Breast epithelium (tissue), 4 donors: ENCODE results near the gene FKBP14. TPM values are rescaled to one million over a fixed set of nuclear protein-coding genes. Genes with fewer than 3 reads are reported as not detected.

Experiments
- DNase-seq, 2 donors: peaks; one replicate each; pipeline ENCODE4 v3.0.0-alpha.2; 2019; ENCODE audit warnings: low spot score in 2 of 2
- H3K27ac ChIP-seq, 2 donors: fragments of 200-600 bp; sonication (generic) in 1 of 2; one replicate each; pipeline ENCODE4 v1.5.1; 2016 to 2019; ENCODE audit warnings: mild to moderate bottlenecking in 1 of 2
- H3K27me3 ChIP-seq, 2 donors: fragments of 200-600 bp; sonication (generic) in 1 of 2; one replicate each; pipeline versions ENCODE4 v1.5.1 to v1.6.0; 2017 to 2019; ENCODE audit warnings: control low read depth in 1 of 2, mild to moderate bottlenecking in 1 of 2
- H3K36me3 ChIP-seq: fragments of 200-600 bp; one replicate; pipeline ENCODE4 v1.5.1; 2019
- H3K4me1 ChIP-seq, 2 donors: fragments of 200-600 bp; sonication (generic); one replicate each; pipeline ENCODE4 v1.5.1; 2016 to 2019; ENCODE audit warnings: control low read depth in 1 of 2
- H3K4me3 ChIP-seq, 3 donors: fragments of 200-600 bp; sonication (generic); 1 replicate in 2 of 3; 2 replicates in 1 of 3; pipeline ENCODE4 v1.5.1; 2016 to 2019; ENCODE audit warnings: mild to moderate bottlenecking in 3 of 3, moderate library complexity in 2 of 3
- H3K9me3 ChIP-seq, 2 donors: fragments of 200-600 bp; sonication (generic) in 1 of 2; one replicate each; pipeline ENCODE4 v1.5.1; 2016 to 2019; ENCODE audit warnings: control low read depth in 1 of 2
- POLR2A ChIP-seq: fragments of 450-650 bp; IDR thresholded peaks from one replicate; pipeline ENCODE4 v1.6.1; 2016; ENCODE audit warnings: antibody characterized with exemption, mild to moderate bottlenecking, moderate library complexity
- POLR2AphosphoS5 ChIP-seq, 3 donors: sonication (generic); formaldehyde crosslinking; IDR thresholded peaks; one replicate each; pipeline ENCODE4 v1.6.1; 2017; ENCODE audit warnings: antibody characterized with exemption in 3 of 3
- intact Hi-C: fragments of 100-400 bp; cut with DNase I; formaldehyde crosslinking; loops from one replicate; pipeline ENCODE4 v1.15.1; 2023; ENCODE audit warnings: low total_unique reads
- total RNA-seq, 3 donors: library from RNA; depleted of rRNA; stranded (reverse); fragments of >200 nt; gene quantifications; one replicate each; pipeline ENCODE4 v1.1.0, GENCODE V29; 2016
- TF ChIP-seq, protein P1 (sequence below), 3 donors: fragments of 450-650 bp; IDR thresholded peaks; one replicate each; pipeline ENCODE4 v1.5.1; 2016 to 2017; ENCODE audit warnings: antibody characterized with exemption in 3 of 3, mild to moderate bottlenecking in 3 of 3, moderate library complexity in 3 of 3

Gene FKBP14
- total RNA-seq, 3 donors from 2014 or later = 3.8 to 13.0 (median 9.5) TPM

DNA sequence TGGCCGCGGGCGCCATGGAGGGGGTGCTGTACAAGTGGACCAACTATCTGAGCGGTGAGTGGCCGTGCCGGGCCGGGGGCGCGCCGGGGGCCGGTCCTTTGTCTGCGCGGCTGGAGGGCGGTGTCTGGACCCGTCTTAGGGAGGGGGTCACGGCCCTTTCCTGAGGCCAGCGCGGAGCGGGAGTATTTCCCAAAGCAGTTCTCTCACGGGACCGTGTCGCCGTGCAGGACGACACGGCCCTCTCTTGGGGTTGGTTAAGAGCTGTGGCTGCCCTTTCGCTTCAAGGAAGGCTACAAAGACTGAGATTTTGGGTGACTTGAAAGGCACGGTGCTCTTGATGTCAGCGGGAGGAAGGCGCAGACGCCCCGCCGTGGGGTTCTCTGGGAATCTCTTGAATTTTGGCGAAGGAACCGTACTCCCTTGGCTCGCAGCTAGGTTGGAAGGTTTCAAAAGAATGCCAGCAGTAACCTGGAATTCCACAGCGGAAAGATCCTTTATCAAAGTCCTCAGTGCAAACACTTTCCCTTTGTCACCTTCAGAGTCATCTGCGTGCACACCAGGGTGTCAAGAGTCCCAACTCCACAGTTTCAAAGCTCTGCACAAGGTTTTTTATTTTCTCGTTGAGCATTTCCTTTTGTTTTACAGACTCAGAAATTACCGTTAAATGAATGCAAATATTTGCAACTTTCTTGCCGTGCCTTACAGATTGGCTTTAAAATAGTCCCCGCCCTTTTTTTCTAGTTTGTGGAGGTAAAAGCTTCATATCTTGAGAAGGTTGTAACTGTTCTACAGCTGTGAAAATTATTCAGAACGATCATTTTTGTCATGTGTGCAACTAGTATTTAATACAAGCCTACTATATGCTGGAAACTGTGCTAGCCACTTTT is 2.5 kb upstream of the FKBP14 start:
- H3K36me3 ChIP-seq = no peaks in the 10 kb centered on the region
- peak; percentile 23 to 54 for DNase-seq
- peak overlapping the region; percentile 92 to 96 for H3K27ac ChIP-seq
- intact Hi-C loops = no loop called here
- no peaks in the 10 kb centered on the region for H3K27me3 ChIP-seq
- H3K4me1 ChIP-seq = peaks cover 0 to 15% of the 10 kb centered on the region in 2 donors
- H3K4me3 ChIP-seq = peak overlapping the region; percentile 79 to 96 (median 87)
- H3K9me3 ChIP-seq = no peaks in the 10 kb centered on the region
- peak in 1 of 3 donors; percentile 9 for TF ChIP-seq POLR2AphosphoS5 (IDR thresholded peaks at IDR 0.05)
- no peak for TF ChIP-seq POLR2A
- TF ChIP-seq, protein P1, sequence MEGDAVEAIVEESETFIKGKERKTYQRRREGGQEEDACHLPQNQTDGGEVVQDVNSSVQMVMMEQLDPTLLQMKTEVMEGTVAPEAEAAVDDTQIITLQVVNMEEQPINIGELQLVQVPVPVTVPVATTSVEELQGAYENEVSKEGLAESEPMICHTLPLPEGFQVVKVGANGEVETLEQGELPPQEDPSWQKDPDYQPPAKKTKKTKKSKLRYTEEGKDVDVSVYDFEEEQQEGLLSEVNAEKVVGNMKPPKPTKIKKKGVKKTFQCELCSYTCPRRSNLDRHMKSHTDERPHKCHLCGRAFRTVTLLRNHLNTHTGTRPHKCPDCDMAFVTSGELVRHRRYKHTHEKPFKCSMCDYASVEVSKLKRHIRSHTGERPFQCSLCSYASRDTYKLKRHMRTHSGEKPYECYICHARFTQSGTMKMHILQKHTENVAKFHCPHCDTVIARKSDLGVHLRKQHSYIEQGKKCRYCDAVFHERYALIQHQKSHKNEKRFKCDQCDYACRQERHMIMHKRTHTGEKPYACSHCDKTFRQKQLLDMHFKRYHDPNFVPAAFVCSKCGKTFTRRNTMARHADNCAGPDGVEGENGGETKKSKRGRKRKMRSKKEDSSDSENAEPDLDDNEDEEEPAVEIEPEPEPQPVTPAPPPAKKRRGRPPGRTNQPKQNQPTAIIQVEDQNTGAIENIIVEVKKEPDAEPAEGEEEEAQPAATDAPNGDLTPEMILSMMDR (IDR thresholded peaks at IDR 0.05) = peak in 1 of 3 donors; percentile 8

DNA sequence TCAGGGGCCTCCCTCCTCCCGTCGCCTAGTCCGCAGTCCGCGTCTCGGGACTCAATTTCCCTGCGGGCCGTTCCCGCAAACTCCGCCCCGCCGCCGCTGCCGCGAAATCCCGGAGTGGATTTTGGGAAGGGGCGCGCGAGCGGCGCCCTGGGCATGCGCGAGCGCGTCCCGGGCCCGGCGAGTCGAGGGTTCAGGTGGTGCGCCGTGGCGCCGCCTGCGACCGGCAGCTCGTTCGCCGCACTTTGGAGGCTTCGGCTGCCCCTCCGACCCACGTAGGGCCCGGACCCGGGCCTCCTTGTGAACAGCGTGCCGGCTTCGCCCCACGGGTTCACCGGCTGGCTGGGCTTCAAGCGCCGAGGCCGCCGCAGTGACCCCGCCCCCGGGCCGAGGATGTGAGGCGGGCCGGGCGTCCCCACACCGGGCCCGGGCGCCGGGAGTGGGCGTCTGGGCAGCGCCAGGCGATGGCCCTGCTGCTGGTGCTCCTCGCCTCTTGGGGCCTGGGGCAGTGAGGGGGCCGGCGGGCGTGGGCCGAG is 1.8 kb upstream of the FKBP14 start, which contains the start of gene PLEKHA8:
Gene PLEKHA8, plus strand, starts transcription at position 197 of the 533 bp plus-strand sequence. CDS start 351 bp downstream, outside the sequence.
- intact Hi-C loops = no loop called here
- H3K4me1 ChIP-seq = peaks cover 0 to 15% of the 10 kb centered on the region in 2 donors
- peak within 1 kb of the TSS; percentile 92 to 96 for H3K27ac ChIP-seq
- peak; percentile 66 to 87 for DNase-seq
- TF ChIP-seq POLR2A (no peak), POLR2AphosphoS5 (IDR thresholded peaks at IDR 0.05) (peak; percentile 63 to 68 (median 67))
- H3K27me3 ChIP-seq = no peaks in the 10 kb centered on the region
- no peaks in the 10 kb centered on the region for H3K9me3 ChIP-seq
- peak within 1 kb of the TSS; percentile 79 to 96 (median 87) for H3K4me3 ChIP-seq
- no peaks in the 10 kb centered on the region for H3K36me3 ChIP-seq

DNA sequence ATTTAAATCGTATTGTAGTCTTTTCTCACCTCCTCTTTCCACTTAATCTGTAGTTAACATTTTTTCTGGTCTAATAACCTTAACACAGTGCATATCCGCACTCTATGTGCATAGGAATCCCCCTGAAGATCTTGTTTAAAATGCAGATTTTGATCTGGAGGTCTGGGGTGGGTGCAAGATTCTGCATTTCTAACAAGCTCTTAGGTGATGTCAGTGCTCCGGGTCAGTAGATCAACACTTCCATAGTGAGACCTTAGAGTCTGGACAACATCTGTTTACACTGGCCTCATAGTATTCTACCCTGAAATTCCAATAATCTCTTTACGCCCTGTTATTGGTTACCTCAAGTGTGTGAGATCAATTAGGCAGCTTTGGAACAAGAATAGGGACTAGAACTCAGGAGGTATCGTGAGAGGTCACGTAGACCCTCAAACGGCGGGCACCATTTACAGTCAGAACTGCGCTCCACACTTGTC is 1.3 kb upstream of the FKBP14 start:
- peak overlapping the region; percentile 92 to 96 for H3K27ac ChIP-seq
- H3K36me3 ChIP-seq = no peaks in the 10 kb centered on the region
- TF ChIP-seq POLR2A (no peak), POLR2AphosphoS5 (IDR thresholded peaks at IDR 0.05) (no peak)
- TF ChIP-seq, protein P1 (IDR thresholded peaks at IDR 0.05) = no peak
- peak overlapping the region; percentile 79 to 96 (median 87) for H3K4me3 ChIP-seq
- intact Hi-C loops = no loop called here
- H3K4me1 ChIP-seq = peaks cover 0 to 15% of the 10 kb centered on the region in 2 donors
- DNase-seq = no peak
- H3K9me3 ChIP-seq = no peaks in the 10 kb centered on the region
- H3K27me3 ChIP-seq = no peaks in the 10 kb centered on the region

DNA sequence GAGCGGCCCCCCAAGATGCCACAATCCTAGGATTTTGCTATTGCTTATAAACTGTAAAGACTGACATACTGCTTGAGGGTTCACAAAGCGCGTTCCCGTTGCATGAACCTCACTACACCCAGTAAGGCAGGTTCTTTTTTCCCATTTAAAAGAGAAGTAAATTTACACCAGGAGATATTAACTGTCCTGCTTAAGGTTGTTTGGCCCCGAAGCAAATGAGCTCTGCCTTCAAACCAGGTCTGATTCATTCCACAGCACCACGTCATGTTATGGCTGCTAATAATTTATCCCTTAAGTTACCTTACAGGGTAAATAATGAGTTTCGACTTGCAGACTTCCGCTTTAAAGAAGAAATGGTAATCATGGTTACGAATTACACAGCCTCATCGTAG is 559 bp upstream of the FKBP14 start:
- Histone ChIP-seq H3K4me3 (peak overlapping the region; percentile 79 to 96 (median 87)), H3K9me3 (no peaks in the 10 kb centered on the region), H3K27ac (peak overlapping the region; percentile 61 to 92), H3K36me3 (no peaks in the 10 kb centered on the region), H3K4me1 (peaks cover 0 to 15% of the 10 kb centered on the region in 2 donors), H3K27me3 (no peaks in the 10 kb centered on the region)
- DNase-seq = peak in 1 of 2 donors; percentile 20
- intact Hi-C loops = no loop called here
- TF ChIP-seq, protein P1 (IDR thresholded peaks at IDR 0.05) = no peak
- TF ChIP-seq POLR2A = no peak
- TF ChIP-seq POLR2AphosphoS5 (IDR thresholded peaks at IDR 0.05) = no peak

DNA sequence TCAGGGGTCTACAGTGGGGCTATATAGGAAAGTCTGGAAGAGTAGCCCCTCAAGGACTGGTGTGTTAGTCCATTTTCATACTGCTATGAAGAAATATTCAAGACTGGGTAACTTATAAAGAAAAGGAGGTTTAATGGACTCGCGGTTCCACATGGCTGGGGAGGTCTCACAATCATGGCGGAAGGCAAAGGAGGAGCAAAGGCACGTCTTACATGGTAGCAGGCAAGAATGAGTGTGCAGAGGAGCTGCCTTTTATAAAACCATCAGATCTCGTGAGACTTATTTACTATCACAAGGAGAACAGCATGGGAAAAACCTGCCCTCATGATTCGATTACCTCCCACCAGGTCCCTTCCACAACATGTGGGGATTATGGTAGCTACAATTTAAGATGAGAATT is 3.0 kb downstream of the FKBP14 start:
- TF ChIP-seq, protein P1 (IDR thresholded peaks at IDR 0.05) = no peak
- TF ChIP-seq POLR2AphosphoS5 (IDR thresholded peaks at IDR 0.05) = no peak
- TF ChIP-seq POLR2A = no peak

More for the DNA sequence above, 3.0 kb downstream of the FKBP14 start:
- no peaks in the 10 kb centered on the region for H3K9me3 ChIP-seq
- no peak overlapping the region for H3K4me3 ChIP-seq
- H3K27ac ChIP-seq = no peak overlapping the region
- H3K4me1 ChIP-seq = peaks cover 0 to 9% of the 10 kb centered on the region in 2 donors
- no peaks in the 10 kb centered on the region for H3K27me3 ChIP-seq
- H3K36me3 ChIP-seq = no peaks in the 10 kb centered on the region
- DNase-seq = no peak
- intact Hi-C loops = no loop called here
